Fibroblast of lung (primary cell): ENCODE data around the gene G0S2. TPM values are rescaled to one million over a fixed set of nuclear protein-coding genes. Genes with fewer than 3 reads are reported as not detected.

Experiments used
- DNase-seq, 2 donors: peaks; one replicate each; pipeline versions ENCODE4 v3.0.0 to v3.0.0-alpha.2; 2010; ENCODE audit warnings: low read depth in 2 of 2
- H2AFZ ChIP-seq: 2 replicates; pipeline ENCODE4 v1.5.1; 2012; ENCODE audit warnings: low read length, control low read depth, inconsistent platforms
- H3K27ac ChIP-seq: 2 replicates; pipeline ENCODE4 v1.5.1; 2011; ENCODE audit warnings: low read length, control low read depth; ENCODE audit not compliant: insufficient read depth
- H3K27me3 ChIP-seq: 2 replicates; pipeline ENCODE4 v1.5.1; 2011; ENCODE audit warnings: mild to moderate bottlenecking, low read length; ENCODE audit not compliant: control insufficient read depth, insufficient read depth
- H3K36me3 ChIP-seq: 2 replicates; pipeline ENCODE4 v1.5.1; 2011; ENCODE audit warnings: low read length; ENCODE audit not compliant: control insufficient read depth, insufficient read depth
- H3K4me1 ChIP-seq: 2 replicates; pipeline ENCODE4 v1.5.1; 2011; ENCODE audit warnings: low read length; ENCODE audit not compliant: control insufficient read depth, insufficient read depth; ENCODE audit errors: extremely low read depth
- H3K4me2 ChIP-seq: 2 replicates; pipeline ENCODE4 v1.5.1; 2011; ENCODE audit warnings: low read length, control low read depth; ENCODE audit not compliant: insufficient read depth; ENCODE audit errors: extremely low read depth
- H3K4me3 ChIP-seq, 4 experiments: fragments of 200-600 bp in 1 of 4; sonication (generic) in 1 of 4; replicated peaks in 1 of 4; 2 replicates each; pipeline ENCODE4 v1.5.1; 2011 to 2016; ENCODE audit warnings: low read length in 4 of 4, low read depth in 3 of 4, mild to moderate bottlenecking in 3 of 4, control low read depth in 2 of 4, inconsistent platforms in 1 of 4, mixed read lengths in 1 of 4; ENCODE audit not compliant: insufficient read depth in 1 of 4; ENCODE audit errors: control extremely low read depth in 1 of 4
- H3K79me2 ChIP-seq: 2 replicates; pipeline ENCODE4 v1.5.1; 2012; ENCODE audit warnings: mild to moderate bottlenecking, low read length, inconsistent platforms; ENCODE audit not compliant: control insufficient read depth, insufficient read depth
- H3K9ac ChIP-seq: 2 replicates; pipeline ENCODE4 v1.5.1; 2011; ENCODE audit warnings: mild to moderate bottlenecking, low read length, control low read depth; ENCODE audit not compliant: insufficient read depth
- H3K9me3 ChIP-seq: 2 replicates; pipeline ENCODE4 v1.5.1; 2012; ENCODE audit warnings: low read depth, low read length; ENCODE audit not compliant: control insufficient read depth, insufficient read depth
- H4K20me1 ChIP-seq: 2 replicates; pipeline ENCODE4 v1.5.1; 2011; ENCODE audit warnings: low read length; ENCODE audit not compliant: control insufficient read depth, insufficient read depth; ENCODE audit errors: extremely low read depth
- CTCF ChIP-seq, 2 donors: IDR thresholded peaks in 1 of 2; conservative IDR thresholded peaks in 1 of 2; 1 replicate in 1 of 2; 2 replicates in 1 of 2; pipeline ENCODE4 v1.5.1; 2011 to 2012; ENCODE audit warnings: low read length in 2 of 2, control low read depth in 1 of 2, inconsistent platforms in 1 of 2, low read depth in 1 of 2, mild to moderate bottlenecking in 1 of 2
- EZH2 ChIP-seq: IDR thresholded peaks from 2 replicates; pipeline ENCODE4 v1.5.1; 2012; ENCODE audit warnings: low read length, control low read depth, mild to moderate bottlenecking; ENCODE audit errors: missing control alignments
- polyA plus RNA-seq, 2 donors: library from polyadenylated mRNA; depleted of rRNA in 1 of 2; stranded (reverse) in 1 of 2; unstranded in 1 of 2; fragments of >200 nt; gene quantifications; 2 replicates each; pipeline ENCODE4 v1.2.1, GENCODE V29; 2011 to 2012; ENCODE audit warnings: missing spikeins in 1 of 2
- total RNA-seq: library from RNA; depleted of rRNA; stranded (reverse); fragments of >200 nt; gene quantifications from 2 replicates; pipeline ENCODE4 v1.2.1, GENCODE V29; 2014

G0S2 gene
- total and polyA plus RNA-seq, 2 donors (not counting 1 experiment from before 2014, with no cell fraction given): 3.9 to 79.1 TPM

DNA sequence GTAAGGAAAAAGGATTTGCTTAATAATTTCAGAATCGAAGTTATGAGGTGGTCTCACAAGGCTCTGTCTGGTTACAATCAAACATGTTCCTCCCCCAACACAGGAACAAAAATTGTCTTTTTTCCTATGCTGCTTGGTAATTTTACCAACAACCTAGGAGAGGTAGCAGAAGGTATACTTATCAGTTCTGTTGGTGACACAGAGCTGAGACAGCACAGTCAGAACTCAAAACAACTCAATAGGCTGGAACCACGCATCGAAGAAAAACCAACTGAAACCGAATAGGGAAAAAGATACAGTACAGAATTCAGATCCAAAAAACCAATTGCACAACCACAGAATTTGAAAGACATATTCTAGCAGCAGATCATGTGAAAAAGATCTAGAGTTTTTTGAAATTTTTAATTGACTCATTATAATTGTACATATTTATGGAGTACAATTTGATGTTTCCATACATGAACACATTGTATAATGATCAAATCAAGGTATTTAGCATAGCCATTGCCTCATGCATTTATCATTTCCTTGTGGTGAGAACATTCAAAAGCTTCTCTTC, 3.8 kb downstream of the G0S2 start:
- Histone ChIP-seq H3K4me3 (no peak overlapping the region), H3K4me2 (no peak overlapping the region), H4K20me1 (no peaks in the 10 kb centered on the region), H3K4me1 (peaks cover 6% of the 10 kb centered on the region), H3K9ac (no peak overlapping the region), H3K9me3 (no peaks in the 10 kb centered on the region), H3K27ac (no peak overlapping the region), H3K79me2 (no peaks in the 10 kb centered on the region), H3K36me3 (no peaks in the 10 kb centered on the region), H2AFZ (no peak overlapping the region), H3K27me3 (no peaks in the 10 kb centered on the region)
- no peak for TF ChIP-seq EZH2
- no peak for TF ChIP-seq CTCF (conservative IDR thresholded peaks at IDR 0.05 in 1 of 2, IDR thresholded peaks at IDR 0.05 in 1 of 2; ENCODE audit: low read depth in 1 of 2, low read length in 2 of 2)
- no peak for DNase-seq

DNA sequence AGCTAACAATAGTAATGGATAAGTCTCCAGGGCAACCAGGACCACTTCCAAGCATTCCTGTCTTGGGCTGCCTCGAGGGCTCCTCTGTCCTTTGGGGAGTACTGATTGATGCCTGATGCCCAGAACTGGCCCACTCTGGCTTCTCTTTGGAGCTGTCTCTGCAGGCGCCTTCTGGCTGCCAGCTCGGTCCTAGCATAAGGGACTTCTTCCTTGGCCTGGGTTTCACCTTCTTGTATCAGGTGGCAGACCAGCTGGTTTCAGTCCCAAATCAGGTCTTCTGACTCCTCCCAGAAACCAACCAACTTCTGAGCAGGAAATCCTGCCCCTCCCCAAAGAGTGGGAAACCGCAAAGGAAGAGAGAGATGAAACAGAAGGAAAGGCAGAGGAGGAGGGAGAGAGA, 10.6 kb downstream of the G0S2 start:
- H3K27ac ChIP-seq: no peak overlapping the region

GRCh38 chr1:209686322-209686721, 11.1 kb downstream of the G0S2 start:
- TF ChIP-seq EZH2 (no peak), CTCF (conservative IDR thresholded peaks at IDR 0.05 in 1 of 2, IDR thresholded peaks at IDR 0.05 in 1 of 2; ENCODE audit: low read depth in 1 of 2, low read length in 2 of 2) (no peak)
- no peak for DNase-seq
- H3K4me2 ChIP-seq: no peak overlapping the region

More for the DNA sequence above, 10.6 kb downstream of the G0S2 start:
- Histone ChIP-seq H2AFZ (no peak overlapping the region), H3K4me1 (peaks cover 5% of the 10 kb centered on the region), H3K27me3 (no peaks in the 10 kb centered on the region), H3K9me3 (no peaks in the 10 kb centered on the region), H3K4me3 (no peak overlapping the region), H3K9ac (no peak overlapping the region), H3K36me3 (no peaks in the 10 kb centered on the region), H4K20me1 (no peaks in the 10 kb centered on the region), H3K79me2 (no peaks in the 10 kb centered on the region), H3K4me2 (no peak overlapping the region)
- no peak for DNase-seq
- TF ChIP-seq EZH2: no peak

More at GRCh38 chr1:209686322-209686721, 11.1 kb downstream of the G0S2 start:
- peaks cover 5% of the 10 kb centered on the region for H3K4me1 ChIP-seq
- no peaks in the 10 kb centered on the region for H3K36me3 ChIP-seq
- H3K27ac ChIP-seq: no peak overlapping the region
- no peak overlapping the region for H2AFZ ChIP-seq
- H3K9me3 ChIP-seq: no peaks in the 10 kb centered on the region
- no peak overlapping the region for H3K4me3 ChIP-seq
- no peaks in the 10 kb centered on the region for H4K20me1 ChIP-seq
- no peak overlapping the region for H3K9ac ChIP-seq
- H3K79me2 ChIP-seq: no peaks in the 10 kb centered on the region
- no peaks in the 10 kb centered on the region for H3K27me3 ChIP-seq
